NCI-H82 (cell line): ENCODE measurements around the gene GPRIN3.
A peak's percentile ranks its signal among the peaks of the same experiment; 100 is the strongest.
"Not testable (repeated sequence)": the region's sequence is repeated elsewhere in the genome, so short reads cannot be mapped to it uniquely, and the experiment has no call there.

Experiments used
- DNase-seq: peaks from one replicate; lab custom pipeline; 2025; lab: John Stamatoyannopoulos, UW

GPRIN3 gene

GRCh38 chr4:89257376-89257775 is 50.2 kb downstream of the GPRIN3 start:
- peak; percentile 71 for DNase-seq

GRCh38 chr4:89256203-89256800 is 51.3 kb downstream of the GPRIN3 start:
- peak; percentile 82 for DNase-seq

- peak; percentile 62 for DNase-seq
Measured at GRCh38 chr4:89254847-89255246, 52.8 kb downstream of the GPRIN3 start.

- not testable (repeated sequence) for DNase-seq
Measured at GRCh38 chr4:89254347-89254746, 53.3 kb downstream of the GPRIN3 start.

- DNase-seq, result no peak
Measured at GRCh38 chr4:89253935-89254334, 53.7 kb downstream of the GPRIN3 start.

GRCh38 chr4:89253311-89253710 is 54.3 kb downstream of the GPRIN3 start:
- no peak for DNase-seq

GRCh38 chr4:89251396-89251795 is 56.2 kb downstream of the GPRIN3 start:
- no peak for DNase-seq

GRCh38 chr4:89249716-89250361 is 57.8 kb downstream of the GPRIN3 start:
- peak; percentile 38 for DNase-seq

- DNase-seq, result no peak
Measured at GRCh38 chr4:89249313-89249712, 58.3 kb downstream of the GPRIN3 start.

GRCh38 chr4:89248879-89249281 is 58.7 kb downstream of the GPRIN3 start:
- DNase-seq, result no peak

GRCh38 chr4:89247951-89248350 is 59.6 kb downstream of the GPRIN3 start:
- DNase-seq, result no peak

- DNase-seq, result peak; percentile 93
Measured at GRCh38 chr4:89245459-89245858, 62.1 kb downstream of the GPRIN3 start.

- no peak for DNase-seq
Measured at GRCh38 chr4:89243733-89244252, 63.8 kb downstream of the GPRIN3 start.

- DNase-seq, result peak; percentile 11
Measured at GRCh38 chr4:89242864-89243732, 64.5 kb downstream of the GPRIN3 start.

- DNase-seq, result no peak
Measured at GRCh38 chr4:89242216-89242615, 65.4 kb downstream of the GPRIN3 start.

GRCh38 chr4:89230271-89230670 is 77.3 kb downstream of the GPRIN3 start:
- DNase-seq, result no peak

GRCh38 chr4:89226665-89227574 is 80.7 kb downstream of the GPRIN3 start:
- DNase-seq, result peak; percentile 91

- no peak for DNase-seq
Measured at GRCh38 chr4:89222170-89222569, 85.4 kb downstream of the GPRIN3 start.

GRCh38 chr4:89221167-89221867 is 86.3 kb downstream of the GPRIN3 start:
- DNase-seq, result no peak

- DNase-seq, result no peak
Measured at GRCh38 chr4:89218587-89218986, 89.0 kb downstream of the GPRIN3 start.

GRCh38 chr4:89217604-89218003 is 90.0 kb downstream of the GPRIN3 start:
- DNase-seq, result no peak
